Right atrium auricular region (tissue), 2 donors: Measurements from ENCODE around the gene ULBP3. TPM values are rescaled to one million over a fixed set of nuclear protein-coding genes. Genes with fewer than 3 reads are reported as not detected.

Experiments used
- DNase-seq: peaks from one replicate; pipeline ENCODE4 v3.0.0-alpha.2; 2019; ENCODE audit warnings: low spot score
- H3K27ac ChIP-seq, 2 donors: fragments of 200-600 bp; sonication (generic); 1 replicate in 1 of 2; 2 replicates in 1 of 2; pipeline ENCODE4 v1.5.1; 2016 to 2019
- H3K27me3 ChIP-seq, 2 donors: fragments of 200-600 bp; sonication (generic); one replicate each; pipeline versions ENCODE4 v1.5.1 to v1.6.0; 2017 to 2019
- H3K36me3 ChIP-seq: fragments of 200-600 bp; sonication (generic); one replicate; pipeline ENCODE4 v1.5.1; 2016
- H3K4me1 ChIP-seq, 2 donors: fragments of 200-600 bp; sonication (generic); one replicate each; pipeline versions ENCODE4 v1.5.1 to v1.6.0; 2017 to 2019
- H3K4me3 ChIP-seq, 2 donors: fragments of 200-600 bp; sonication (generic); 1 replicate in 1 of 2; 2 replicates in 1 of 2; pipeline ENCODE4 v1.5.1; 2017 to 2019; ENCODE audit warnings: mild to moderate bottlenecking in 1 of 2, moderate library complexity in 1 of 2
- H3K9me3 ChIP-seq, 2 donors: fragments of 200-600 bp; sonication (generic); one replicate each; pipeline ENCODE4 v1.5.1; 2019
- total RNA-seq, 2 donors: library from RNA; depleted of rRNA; stranded (reverse); fragments of >200 nt; gene quantifications; one replicate each; pipeline ENCODE4 v1.1.0, GENCODE V29; 2016
- TF ChIP-seq, protein P1 (sequence below), 2 donors: fragments of 200-600 bp; sonication (generic); IDR thresholded peaks; one replicate each; pipeline ENCODE4 v1.5.1; 2019; ENCODE audit warnings: antibody characterized with exemption in 2 of 2

The ULBP3 gene
- total RNA-seq, 2 donors from 2014 or later: 1.4 to 2.0 TPM

- Histone ChIP-seq H3K27me3 (no peaks in the 10 kb centered on the region), H3K9me3 (no peaks in the 10 kb centered on the region), H3K4me3 (no peak overlapping the region), H3K4me1 (no peaks in the 10 kb centered on the region), H3K36me3 (no peaks in the 10 kb centered on the region), H3K27ac (no peak overlapping the region)
- no peak for DNase-seq
- TF ChIP-seq, protein P1, sequence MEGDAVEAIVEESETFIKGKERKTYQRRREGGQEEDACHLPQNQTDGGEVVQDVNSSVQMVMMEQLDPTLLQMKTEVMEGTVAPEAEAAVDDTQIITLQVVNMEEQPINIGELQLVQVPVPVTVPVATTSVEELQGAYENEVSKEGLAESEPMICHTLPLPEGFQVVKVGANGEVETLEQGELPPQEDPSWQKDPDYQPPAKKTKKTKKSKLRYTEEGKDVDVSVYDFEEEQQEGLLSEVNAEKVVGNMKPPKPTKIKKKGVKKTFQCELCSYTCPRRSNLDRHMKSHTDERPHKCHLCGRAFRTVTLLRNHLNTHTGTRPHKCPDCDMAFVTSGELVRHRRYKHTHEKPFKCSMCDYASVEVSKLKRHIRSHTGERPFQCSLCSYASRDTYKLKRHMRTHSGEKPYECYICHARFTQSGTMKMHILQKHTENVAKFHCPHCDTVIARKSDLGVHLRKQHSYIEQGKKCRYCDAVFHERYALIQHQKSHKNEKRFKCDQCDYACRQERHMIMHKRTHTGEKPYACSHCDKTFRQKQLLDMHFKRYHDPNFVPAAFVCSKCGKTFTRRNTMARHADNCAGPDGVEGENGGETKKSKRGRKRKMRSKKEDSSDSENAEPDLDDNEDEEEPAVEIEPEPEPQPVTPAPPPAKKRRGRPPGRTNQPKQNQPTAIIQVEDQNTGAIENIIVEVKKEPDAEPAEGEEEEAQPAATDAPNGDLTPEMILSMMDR (IDR thresholded peaks at IDR 0.05): no peak
Observed at GRCh38 chr6:150093397-150093796, 24.5 kb upstream of the ULBP3 start.

DNA sequence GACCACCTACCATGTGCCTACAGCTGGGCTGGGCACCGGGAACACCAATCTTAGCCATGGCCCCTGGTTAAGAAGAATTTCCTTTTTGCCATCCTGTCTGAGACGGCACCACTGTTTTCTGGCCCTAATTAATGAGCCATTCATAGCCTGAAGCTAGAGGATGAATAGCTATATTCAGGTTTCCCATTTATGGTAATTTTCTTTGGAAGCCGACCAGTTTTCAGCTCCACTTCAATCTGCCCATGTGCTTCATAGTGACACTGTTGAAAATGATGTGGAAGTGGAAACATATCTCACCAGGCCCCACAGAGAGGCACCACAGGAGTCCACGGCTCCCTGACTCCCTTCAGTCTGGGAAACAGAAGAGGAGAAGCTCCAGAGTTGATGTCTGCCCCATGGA, 22.6 kb upstream of the ULBP3 start:
- TF ChIP-seq, protein P1 (IDR thresholded peaks at IDR 0.05): no peak
- H3K4me3 ChIP-seq: no peak overlapping the region
- H3K27ac ChIP-seq: no peak overlapping the region
- no peaks in the 10 kb centered on the region for H3K36me3 ChIP-seq
- no peaks in the 10 kb centered on the region for H3K9me3 ChIP-seq
- no peaks in the 10 kb centered on the region for H3K27me3 ChIP-seq
- no peak for DNase-seq
- H3K4me1 ChIP-seq: no peaks in the 10 kb centered on the region

DNA sequence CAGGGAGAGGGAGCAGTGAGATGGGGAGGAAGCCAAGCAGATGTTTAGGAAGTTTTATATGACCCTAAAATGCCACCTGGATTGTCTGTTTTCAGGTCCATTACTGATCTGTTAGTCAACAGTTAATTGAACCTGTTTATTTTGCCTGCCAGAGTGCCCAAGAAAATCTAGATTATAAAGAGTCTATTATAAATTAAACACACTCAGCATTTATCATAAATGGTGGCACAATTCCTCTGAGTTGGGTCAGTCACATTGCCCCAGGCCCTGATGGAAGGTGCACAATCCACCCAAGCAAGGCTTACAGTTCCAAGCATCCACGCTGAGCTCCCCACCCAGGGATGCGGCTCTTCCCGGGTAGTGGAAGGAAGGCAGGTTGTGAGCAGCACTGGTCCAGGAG, 21.4 kb upstream of the ULBP3 start:
- no peak for DNase-seq
- Histone ChIP-seq H3K27ac (no peak overlapping the region), H3K27me3 (no peaks in the 10 kb centered on the region), H3K4me1 (no peaks in the 10 kb centered on the region), H3K36me3 (no peaks in the 10 kb centered on the region), H3K4me3 (no peak overlapping the region), H3K9me3 (no peaks in the 10 kb centered on the region)
- TF ChIP-seq, protein P1 (IDR thresholded peaks at IDR 0.05): no peak

- Histone ChIP-seq H3K27me3 (no peaks in the 10 kb centered on the region), H3K9me3 (no peaks in the 10 kb centered on the region), H3K27ac (no peak overlapping the region), H3K4me1 (no peaks in the 10 kb centered on the region), H3K36me3 (no peaks in the 10 kb centered on the region), H3K4me3 (no peak overlapping the region)
- TF ChIP-seq, protein P1 (IDR thresholded peaks at IDR 0.05): no peak
- no peak for DNase-seq
Observed at GRCh38 chr6:150088481-150089154, 19.7 kb upstream of the ULBP3 start.

GRCh38 chr6:150087336-150087735, 18.4 kb upstream of the ULBP3 start:
- H3K4me1 ChIP-seq: no peaks in the 10 kb centered on the region
- DNase-seq: no peak
- H3K36me3 ChIP-seq: no peaks in the 10 kb centered on the region

More at GRCh38 chr6:150087336-150087735, 18.4 kb upstream of the ULBP3 start:
- TF ChIP-seq, protein P1 (IDR thresholded peaks at IDR 0.05): no peak
- H3K27me3 ChIP-seq: no peaks in the 10 kb centered on the region
- H3K9me3 ChIP-seq: no peaks in the 10 kb centered on the region
- H3K4me3 ChIP-seq: no peak overlapping the region
- no peak overlapping the region for H3K27ac ChIP-seq
